ENCODE measurements around the gene TJP1.
A peak's percentile ranks its signal among the peaks of the same experiment; 100 is the strongest.

The TJP1 gene

DNA sequence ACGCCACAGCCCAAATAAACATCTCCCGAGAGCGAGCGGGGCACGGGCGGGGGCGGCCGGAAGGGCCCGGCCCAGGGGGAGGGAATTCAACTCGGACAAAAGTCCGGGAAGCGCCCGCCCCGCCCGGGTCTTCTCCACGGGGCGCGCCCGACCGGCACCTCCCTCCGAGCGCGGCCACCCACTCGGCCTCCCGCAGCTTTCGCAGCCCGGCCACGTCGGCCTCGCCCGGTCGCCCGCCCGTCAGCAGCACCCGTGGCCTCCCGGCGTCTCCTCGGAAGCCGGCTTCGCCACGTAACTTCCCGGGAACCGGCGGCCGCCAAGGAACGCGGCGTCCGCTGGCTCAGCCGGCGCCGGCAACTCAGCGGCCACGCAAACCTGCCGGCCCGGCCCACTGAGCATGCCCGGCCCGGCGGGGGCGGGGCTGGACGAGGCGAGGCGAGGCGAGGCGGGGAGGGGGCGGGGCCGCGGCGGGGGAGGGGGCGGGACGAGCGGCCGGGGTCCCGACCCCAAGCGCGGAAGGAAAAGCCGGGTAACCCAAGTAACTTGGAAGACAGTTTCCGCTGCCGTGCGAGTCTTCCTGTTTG, at the start of gene TJP1:
Gene TJP1 (minus strand): TSS at position 369 of the 584 bp plus-strand sequence. CDS start 440 bp downstream, outside the sequence.
- peak; percentile 29 for DNase-seq

DNA sequence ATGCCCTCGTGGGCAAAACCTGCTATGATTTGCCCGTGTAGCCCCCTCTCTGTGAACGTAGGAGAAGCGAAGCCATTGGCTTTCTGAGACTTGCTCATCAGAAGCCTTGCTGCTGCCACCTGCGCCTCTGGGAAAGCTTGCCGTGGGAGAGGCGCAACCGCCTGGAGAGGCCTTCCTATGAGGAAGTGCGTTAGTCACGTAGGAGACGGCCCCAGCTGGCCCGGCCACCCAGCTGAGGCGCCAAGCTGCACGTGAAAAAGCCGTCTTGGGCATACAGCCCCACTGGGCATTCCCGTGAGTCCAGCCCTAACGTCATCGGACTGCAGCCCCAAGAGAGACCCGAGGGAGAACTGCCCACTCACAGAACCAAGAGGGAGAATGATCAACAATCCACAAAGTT, 49.1 kb upstream of the TJP1 start:
- DNase-seq, result no peak

DNA sequence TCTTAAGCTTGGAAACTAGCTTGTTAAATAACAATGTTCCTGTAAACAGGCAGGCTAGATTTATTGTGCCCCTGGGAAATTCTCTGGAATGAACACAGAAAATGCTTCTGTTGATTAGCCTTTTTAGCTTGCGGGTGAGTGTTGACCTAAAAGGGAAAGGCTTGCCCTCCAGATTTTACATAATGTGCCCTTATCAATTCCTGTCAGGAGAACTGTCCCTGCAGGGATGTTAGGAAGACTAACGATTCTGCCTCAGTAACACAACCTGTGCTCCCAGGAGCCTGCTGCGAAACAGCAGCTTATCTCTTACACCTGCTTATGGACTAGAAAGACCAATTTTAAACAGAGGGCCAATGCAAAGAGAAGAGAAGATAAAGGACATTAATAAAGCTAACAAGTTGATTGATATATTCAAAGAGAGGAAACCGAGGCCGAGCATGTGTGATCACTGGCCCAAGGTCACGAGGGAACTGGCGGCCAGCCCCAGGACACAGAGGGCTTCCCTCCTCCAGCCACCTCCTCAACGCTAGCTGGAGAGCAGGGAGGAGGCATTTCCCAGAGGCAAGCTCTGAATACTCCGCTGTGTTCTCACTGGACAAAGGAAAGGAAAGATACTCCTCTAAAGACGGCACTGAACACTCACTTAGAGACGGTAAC, 48.4 kb upstream of the TJP1 start:
- no peak for DNase-seq

DNA sequence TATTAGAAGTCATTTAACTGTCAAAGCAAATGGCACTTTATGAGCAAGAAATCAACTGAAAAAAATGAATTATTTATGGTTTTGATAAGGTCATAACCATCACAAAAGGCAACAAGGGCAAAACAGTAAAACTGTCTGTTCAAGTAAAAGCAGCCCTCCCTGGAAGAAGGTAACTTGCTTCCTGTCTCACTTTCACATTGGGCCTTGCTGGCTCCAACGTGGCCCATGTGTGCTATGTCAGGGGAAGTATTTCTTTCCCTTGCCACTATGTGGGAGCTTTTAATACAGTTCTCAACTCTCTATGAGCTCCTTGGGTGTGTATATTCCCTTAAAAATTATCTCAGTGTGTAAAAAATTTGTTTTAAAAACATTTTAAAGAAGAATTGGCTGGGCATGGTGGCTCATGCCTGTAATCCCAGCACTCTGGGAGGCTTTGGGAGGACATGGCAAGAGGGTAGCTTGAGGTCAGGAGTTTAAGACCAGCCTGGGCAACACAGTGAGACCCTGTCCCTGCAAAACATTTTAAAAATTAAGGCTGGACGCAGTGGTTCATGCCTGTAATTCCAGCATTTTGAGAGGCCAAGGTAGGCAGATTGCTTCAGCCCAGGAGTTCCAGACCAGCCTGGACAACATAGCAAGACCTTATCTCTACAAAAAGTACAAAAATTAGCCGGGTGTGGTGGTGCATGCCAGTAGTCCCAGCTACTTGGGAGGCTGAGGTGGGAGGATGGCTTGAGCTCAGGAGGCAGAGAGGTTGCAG, 45.2 kb upstream of the TJP1 start:
- no peak for DNase-seq

DNA sequence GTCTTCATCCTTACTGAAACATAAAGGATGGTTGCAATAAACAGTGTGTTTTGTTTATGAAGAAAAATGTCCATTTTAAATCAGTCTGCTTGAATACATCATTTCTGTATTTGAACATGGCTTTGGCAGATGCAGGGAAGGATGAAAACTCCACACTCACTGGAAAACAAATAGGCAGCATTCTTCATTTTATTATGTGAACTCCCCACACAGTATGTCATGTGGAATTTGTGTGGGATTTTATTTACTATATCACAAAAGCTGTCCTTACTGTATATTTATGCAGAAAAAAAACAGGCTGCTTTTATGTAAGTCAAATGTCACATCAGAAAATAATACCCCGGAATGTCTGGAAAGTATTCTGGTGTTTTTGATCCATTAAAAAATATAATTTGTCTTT, 44.1 kb upstream of the TJP1 start:
- DNase-seq, result no peak

DNA sequence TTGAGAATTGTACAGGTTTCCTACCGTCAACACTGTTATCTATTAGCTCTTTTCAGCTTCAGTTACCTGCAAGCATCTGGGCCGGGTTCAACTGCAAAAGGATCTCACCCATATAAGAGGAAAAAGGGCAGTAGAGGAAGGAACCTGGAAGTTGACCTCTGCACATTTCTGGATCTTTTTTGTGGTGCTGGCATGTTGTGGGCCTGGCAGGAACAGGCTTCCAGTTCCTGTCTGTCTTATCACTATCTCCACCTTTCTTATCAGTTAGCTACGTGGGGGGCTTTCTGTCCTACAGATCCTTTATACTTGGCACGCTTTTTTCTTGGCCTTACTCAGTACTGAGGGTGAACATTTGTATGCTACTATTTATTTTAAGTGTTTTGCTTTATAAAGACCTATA, 42.2 kb upstream of the TJP1 start:
- DNase-seq, result no peak

DNA sequence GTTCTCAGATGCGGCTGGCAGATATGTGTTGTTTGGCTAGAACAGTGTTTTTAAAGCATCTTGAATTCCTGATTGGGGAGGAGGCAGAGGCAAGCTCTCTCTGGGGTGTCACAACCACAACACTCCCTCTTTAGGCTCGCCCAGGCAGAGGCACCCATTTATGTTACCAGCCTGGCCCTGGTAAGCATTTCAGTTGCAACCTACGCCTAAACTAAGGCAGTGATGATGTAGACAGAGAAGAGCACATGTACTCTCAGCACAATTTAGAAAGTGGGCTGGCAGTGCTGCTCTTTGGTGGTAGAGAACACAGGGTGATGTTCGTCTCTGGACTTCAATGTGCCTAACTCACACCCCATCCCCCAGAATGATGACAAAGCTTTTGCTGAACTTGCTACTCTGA, 41.2 kb upstream of the TJP1 start:
- no peak for DNase-seq

DNA sequence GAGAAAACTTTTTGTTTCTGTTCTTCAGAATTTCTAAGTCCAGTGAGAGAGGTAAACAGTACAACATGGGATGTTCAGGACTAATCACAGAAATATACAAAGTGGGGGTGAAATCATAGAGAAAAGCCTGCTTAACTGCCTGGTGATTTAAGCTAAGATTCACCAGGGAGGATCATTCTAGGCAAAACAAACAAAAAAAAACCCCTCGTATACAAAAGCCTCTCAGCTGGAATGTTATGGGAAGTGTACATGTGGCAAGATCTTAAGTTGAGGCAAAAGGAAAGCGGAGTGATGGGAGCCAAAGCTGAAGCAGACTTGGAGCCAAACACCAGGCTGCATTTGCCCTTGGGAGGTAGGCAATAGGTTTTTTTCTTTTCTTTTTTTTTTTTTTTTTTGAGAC, 40.0 kb upstream of the TJP1 start:
- no peak for DNase-seq

DNA sequence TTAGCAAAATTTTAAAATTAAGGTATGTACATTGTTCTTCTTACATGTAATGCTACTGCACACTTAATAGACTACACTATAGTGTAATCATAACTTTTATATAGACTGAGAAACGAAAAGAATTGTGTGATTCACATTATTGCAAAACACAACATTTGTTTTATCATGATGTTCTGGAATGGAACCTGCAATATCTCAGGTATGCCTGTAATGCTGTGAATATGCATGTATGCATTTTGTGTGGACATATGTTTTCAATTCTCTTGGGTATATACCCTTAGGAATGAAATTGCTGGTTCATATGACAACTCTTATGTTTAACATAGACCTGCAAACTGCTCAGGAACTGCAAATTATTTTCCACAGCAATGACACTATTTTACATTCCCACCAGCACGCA, 38.6 kb upstream of the TJP1 start:
- no peak for DNase-seq

DNA sequence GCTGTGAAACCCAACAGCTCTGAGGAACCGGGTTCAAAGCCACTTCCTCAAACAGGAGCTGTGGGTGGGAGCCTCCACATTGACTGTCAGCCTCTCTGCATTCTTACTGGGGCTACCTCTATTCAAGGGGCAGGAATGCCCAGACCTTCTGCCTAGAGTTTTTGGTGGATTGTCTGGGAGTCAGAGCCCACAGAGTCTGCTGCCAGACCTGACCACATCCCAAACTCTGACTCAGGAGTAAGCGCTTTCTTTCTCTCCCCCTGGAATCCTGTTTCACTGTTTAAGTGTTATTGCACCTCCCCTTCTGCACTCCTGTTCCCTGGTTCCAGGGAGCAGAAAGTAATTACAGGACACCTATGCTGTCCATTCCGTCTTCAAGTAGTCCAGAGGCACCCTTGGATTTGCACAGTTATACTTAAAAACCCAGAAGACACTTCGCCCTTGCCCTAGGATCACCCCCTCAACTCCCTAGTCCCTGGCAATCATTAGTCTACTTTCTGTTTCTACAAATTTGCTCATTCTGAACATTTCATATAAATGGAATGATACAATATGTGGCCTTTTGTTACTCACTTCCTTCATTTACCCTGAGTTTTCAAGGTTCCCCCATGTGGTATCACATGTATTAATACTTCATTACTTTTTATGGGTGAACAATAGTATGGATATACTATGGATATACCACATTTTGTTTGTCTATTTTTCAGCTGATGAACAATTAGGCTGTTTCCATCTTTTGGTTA, 37.9 kb upstream of the TJP1 start:
- no peak for DNase-seq

DNA sequence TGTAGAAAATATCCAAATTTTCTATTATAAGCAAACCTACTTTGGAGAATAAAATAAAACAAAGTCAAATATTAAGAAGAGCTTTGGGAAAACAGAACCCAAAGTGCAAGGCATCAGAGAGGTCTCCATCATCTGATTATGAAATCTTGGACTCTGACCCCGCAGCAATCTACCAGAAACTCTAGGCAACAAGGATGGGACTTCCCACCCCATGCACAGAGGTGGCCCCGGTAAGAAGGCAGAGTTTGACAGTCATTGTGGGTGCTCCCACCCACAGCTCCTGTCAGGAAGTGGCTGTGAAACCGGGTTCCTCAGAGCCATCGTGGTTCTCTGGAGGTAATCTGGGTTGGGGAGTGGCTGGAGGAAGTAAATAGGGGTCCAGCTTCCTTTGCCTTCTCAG, 37.0 kb upstream of the TJP1 start:
- DNase-seq, result no peak

DNA sequence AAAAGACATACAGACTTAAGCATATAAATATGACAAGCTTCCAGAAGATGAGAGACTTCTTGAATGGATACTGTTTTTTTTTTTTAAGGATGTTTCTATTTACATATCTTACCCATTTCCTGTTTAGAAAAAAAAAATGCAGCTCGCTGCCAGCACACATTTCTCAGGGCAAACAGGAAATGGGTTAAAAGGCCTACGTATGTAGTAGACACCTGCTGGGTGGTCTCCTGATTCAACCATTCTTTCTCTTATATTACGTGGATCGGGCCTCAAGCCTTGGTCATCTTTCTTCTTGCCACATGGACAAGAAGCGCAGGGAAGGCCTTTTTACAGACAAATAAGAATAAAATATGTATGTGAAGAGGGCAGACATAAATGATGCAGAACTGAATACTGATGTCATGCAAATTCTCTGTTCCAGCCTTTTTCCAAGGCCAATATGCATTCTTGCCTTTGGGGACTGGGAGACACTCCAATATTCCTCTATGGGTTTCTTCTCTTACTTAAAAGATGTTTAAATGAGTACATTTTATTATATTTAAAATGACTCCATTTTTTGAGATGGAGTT, 35.0 kb upstream of the TJP1 start:
- DNase-seq, result no peak

DNA sequence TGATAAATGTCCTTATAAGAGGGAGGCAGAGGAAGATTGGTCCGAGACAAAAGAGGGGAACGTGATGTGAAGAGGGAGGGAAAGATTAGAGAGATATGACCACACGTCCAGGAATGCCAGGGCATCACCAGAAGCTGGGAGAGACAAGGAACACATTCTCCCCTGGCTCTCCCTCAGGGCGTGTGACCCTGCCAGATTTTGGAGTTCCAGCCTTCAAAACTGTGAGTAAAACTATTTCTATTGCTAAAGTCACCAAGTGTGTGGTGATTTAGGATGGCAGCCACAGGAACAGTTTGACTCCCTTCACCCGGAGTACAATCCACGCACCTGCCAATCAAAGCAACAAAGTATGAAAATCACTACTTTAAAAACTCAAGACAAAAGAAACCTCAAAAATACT, 32.1 kb upstream of the TJP1 start:
- DNase-seq, result no peak

DNA sequence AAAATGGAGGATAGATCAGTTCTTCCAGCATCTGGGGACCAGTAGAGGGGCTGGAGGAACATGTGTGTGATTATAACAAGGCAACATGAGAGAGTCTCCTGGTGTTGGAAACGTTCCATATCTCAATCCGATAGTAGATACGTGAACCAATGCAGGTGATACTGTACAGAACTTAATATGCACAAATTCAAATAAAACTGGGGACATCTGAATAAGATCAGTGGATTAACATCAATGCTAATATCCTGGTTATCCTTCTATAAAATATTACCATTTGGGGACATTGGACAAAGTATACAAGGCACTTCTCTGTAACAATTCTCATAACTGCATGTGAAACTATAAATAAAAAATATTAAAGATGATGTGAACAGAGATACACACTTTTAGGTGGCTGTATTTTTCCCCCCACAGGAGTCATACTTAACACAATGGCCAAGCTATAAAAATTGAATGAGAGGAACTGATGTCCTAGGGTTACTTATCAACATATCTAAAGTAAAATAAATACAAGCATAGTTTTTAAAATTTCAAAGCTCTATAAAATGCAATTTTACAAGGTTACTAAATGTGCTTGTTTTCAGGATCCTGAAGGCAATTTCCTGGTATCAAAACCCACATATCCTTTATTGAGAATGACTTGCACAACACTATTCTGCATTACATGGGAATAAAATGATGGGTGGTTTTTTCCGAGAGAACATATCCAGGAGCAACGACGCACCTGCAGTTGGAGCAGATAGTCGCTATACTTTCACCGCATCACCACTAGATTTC, 31.1 kb upstream of the TJP1 start:
- no peak for DNase-seq

DNA sequence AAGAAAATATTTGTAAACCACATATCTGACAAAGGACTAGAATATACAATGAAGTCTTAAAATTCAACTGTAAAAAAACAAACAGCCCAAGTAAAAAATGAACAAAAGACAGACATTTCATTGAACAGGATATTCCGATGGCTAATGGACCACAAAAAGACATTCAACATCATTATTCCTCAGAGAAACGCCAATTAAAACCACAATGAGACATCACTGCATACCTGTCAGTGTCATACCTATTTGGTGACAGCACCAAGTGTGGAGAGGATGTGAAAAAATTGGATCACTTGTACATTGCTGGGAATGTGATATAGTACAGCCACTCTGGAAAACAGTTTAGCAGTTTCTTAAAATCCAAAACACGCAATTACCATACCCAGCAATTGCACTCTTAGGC, 29.9 kb upstream of the TJP1 start:
- DNase-seq, result no peak

DNA sequence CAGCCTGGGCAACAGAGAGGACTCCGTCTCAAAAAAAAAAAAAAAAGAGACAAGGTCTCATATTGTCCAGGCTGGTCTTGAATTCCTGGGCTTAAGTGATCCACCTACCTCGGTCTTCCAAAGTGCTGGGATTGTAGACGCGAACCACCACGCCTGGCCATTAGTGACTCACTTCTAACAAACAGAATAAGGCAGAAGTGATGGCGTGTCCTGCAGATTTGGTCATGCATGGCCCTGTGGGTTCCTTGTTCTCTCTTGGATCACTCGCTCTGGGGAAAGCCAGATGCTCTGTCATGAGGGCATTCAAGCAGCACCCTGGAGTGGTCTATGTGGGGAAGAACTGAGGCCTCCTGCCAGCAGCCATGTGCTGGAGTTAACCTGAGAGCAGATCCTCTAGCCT, 27.4 kb upstream of the TJP1 start:
- DNase-seq, result no peak

DNA sequence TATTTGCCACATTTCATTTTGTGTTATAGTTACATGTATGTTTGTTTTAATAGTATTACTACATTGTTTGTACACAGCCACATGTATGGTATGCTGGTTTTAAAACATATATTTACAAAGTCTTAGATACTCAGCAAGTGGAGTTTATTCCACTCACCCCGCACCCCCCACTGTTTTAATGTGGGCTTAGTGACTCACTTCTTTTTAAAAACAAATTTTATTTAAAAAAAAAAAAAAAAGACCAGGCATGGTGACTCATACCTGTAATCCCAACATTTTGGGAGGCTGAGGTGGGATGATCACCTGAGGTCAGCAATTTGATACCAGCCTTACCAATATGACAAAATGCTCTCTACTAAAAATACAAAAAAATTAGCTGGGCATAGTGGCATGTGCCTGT, 26.9 kb upstream of the TJP1 start:
- DNase-seq, result no peak

DNA sequence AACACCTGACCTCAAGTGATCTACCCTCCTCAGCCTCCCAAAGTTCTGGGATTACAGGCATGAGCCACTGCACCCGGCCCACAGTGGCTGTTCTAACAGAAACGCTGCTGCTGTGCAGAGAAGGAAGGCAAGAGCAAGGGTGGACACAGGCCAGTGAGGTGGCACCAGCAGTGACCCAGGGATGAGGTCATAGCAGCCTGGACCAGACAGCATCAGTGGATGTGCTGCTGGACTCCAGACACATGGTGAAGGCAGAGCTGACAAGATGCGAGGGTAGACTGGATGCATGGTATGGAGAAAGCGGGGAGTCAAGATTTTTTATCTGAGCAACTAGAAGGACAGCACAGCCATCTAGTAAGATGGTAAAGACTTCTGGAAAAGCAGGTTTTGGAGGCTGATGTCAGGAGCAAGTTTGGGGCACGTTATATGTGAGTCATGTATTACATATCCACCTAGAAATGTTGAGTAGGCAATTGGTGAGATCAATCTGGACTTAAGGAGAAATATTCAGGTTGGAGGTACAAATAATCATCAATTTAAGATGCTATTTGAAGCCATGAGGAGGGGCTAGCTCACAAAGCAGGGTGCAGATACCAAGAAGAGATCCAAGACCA, 22.1 kb upstream of the TJP1 start:
- DNase-seq, result no peak

DNA sequence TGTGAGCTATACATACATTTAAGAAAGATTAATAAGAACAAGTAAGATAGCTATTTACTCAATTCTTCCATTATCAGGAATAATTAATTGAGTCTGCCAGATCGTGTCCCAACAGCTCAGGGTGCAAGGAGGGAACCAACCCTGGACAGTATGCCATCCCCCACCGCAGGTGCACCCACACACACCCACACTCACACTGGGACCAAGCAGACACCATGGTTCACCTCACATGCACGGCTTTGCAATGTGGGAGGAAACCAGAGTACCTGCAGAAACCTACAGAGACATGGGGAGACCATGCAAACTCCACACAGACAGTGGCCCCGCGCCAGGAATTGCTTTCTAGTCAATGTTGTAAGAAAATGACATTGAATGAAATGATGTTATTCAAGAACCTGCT, 20.0 kb upstream of the TJP1 start:
- no peak for DNase-seq

DNA sequence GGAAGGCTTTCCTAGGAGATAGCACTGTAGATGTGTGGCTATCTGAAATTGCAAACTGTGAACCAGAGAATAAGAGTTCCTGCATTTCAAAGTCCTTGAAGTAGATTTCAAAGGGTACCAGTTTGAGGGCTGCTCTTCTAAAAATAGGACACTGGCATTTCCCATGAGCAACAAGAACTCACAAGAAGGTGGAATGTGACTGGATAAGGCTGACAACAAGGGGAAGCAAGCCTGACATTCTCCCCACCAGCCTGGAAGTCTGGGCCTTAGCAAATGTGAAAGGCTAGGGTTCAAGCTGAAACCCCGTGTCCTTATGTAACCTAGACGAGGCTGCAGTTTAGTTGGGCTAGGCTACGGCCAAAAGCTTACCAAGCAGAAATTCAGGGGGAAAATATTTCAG, 18.7 kb upstream of the TJP1 start:
- DNase-seq, result no peak

DNA sequence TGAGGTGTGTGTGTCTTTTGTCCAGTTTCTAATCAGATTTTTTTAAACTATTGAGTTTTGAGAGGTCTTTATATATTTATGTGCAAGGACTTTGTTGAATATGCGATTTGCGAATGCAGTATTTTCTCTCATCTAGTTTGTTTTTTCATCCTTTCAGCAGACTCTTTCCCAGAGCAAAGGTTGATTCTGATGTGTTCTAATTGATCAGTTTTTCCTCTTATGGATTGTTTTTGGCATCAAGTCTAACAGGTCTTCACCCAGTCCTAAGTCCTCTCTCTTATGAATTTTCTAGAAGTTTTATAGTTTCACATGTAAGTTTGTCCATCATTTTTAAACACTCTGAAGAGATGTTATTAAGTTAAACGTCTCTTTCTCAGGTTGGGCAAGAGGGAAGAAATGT, 17.8 kb upstream of the TJP1 start:
- DNase-seq, result no peak

DNA sequence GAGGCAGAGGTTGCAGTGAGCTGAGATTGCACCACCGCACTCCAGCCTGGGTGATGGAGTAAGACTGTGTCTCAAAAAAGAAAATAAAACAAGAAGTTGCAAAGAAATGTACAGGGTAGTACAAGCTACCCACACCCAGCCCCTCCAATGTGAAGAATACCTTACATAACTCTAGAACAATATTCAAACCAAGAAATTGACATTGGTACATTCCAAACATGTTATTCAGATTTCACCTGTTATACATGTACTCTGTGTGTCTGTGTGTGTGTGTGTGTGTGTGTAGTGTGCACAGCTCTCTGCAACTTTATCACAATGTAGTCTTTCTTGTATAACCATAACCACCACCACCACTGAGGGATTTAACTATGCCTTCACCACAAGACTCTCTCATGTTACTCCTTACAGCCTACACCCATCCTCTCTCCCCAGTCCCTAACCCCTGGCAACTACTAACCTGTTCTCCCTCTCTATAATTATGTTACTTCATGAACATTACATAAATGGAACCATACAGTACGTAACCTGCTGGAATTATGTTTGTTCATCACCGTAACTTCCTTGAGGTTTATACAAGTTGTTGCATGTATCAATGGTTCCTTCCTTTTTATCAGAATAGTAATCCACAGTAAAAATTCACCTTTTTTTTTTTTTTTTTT, 16.2 kb upstream of the TJP1 start:
- no peak for DNase-seq

All from SHP77 treated with DMSO at 0.1 percent for 48 hours (cell line).